Stimulated activated CD4-positive, alpha-beta T cell treated with anti-CD3 and anti-CD28 coated beads, TNF-alpha, amount 100 ng/mL, for 1 hour (primary cell): Measurements from ENCODE around the gene PERM1.

Experiments
- DNase-seq, 3 donors: peaks; one replicate each; pipeline ENCODE4 v3.0.0-alpha.2; 2020; ENCODE audit warnings: low read depth in 3 of 3, low spot score in 1 of 3

The PERM1 gene

DNA sequence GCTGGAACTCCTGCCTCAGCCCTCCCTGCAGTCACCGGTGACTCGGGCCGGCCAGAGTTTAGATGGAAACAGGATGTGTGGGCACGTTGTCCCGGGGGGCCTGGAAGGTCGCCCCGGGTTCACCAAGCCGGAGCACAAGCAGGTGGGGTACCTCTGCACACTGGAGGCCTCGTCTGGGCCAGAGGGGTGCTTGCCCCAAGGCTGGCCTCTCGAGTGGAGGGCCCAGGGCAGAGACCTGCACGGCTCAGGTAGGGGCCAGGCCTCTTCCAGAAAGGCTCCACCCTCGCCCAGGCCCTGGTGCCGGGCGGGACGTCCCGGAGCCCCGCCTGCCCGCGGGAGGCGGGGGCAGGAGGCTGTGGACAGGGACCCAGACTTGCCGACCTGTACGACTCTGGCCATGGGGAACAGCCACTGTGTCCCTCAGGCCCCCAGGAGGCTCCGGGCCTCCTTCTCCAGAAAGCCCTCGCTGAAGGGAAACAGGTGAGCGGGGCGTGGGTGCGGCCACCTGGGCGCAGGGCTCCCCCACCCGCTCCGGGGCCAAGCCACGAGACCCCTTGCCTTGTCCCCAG lies 15.7 kb downstream of the PERM1 start, which contains the start of gene PLEKHN1:
PLEKHN1 (plus strand) TSS at position 348 of the 569 bp plus-strand sequence; CDS start at position 398, 50 bp downstream.
- no peak for DNase-seq

DNA sequence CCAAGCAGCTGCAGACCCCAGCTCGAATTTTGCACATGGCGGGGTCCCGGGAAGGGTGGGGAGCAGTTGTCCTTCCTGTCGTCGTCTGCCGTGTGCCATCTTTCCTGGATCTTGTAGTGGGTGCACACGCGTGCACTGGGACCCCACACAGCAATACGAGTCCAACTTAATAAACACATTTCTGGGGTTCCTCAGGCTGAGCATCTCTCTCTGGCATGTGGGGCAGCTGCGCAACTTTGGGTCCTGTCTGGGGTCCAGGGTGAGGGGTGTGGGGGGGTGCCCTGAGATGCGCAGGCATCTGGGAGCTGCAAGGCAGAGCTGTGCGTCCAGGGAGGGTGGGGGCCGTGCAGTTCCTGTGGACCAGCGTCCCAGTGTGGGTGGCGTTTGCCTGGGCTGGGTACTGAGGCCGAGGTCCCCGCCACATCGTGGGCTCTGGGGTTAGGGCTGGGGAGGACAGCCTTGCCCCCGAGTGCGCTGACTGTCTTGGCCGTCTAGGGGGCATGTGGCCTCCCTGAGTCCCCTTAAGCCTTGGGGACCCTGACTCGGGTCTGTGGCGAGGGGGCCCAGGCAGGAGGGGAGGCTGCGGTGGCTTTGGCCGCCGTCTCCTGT lies 16.3 kb downstream of the PERM1 start:
- no peak for DNase-seq

GRCh38 chr1:964691-965525 lies 17.0 kb downstream of the PERM1 start:
- no peak for DNase-seq

DNA sequence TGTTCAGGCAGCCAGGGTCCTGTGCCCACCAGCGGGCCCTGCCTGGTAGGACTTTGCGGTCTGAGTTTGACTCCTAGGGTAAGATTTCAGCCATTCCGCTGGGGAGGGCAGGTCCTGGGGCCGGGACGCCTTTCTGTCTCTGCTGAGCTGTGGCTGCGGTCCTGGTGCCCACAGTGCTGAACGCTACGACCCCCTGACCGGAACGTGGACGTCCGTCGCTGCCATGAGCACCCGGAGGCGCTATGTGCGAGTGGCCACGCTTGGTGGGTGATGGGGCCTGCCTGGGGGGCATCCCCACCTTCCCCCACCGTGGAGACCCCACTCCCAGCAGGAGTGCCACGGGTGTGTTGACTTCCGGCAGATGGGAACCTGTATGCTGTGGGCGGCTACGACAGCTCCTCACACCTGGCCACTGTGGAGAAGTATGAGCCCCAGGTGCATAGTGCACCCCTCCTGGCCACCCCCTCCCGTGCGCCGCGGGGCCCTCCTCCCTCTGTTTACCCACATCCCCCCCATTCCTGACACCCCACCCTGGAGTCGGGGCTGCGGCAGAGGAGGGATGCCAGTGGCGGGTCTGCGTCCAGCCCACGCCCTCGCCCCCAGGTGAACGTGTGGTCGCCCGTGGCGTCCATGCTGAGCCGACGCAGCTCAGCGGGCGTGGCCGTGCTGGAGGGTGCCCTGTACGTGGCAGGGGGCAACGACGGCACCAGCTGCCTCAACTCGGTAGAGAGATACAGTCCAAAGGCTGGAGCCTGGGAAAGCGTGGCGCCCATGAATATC lies 18.0 kb downstream of the PERM1 start:
- DNase-seq = no peak

DNA sequence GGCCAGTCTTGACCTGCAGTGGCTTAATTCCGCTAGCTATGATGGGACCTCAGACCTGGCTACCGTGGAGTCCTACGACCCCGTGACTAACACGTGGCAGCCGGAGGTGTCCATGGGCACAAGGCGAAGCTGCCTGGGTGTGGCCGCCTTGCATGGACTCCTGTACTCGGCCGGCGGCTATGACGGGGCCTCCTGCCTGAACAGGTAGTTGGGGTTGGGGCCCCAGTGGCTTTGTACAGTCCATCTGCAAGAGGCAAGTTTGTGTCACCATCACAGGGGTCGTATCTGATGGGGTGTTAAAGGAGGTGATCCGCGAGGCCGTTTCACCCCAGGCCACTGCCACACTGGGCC lies 18.6 kb downstream of the PERM1 start:
- DNase-seq = no peak

GRCh38 chr1:962381-963300 lies 19.3 kb downstream of the PERM1 start:
- DNase-seq = no peak

DNA sequence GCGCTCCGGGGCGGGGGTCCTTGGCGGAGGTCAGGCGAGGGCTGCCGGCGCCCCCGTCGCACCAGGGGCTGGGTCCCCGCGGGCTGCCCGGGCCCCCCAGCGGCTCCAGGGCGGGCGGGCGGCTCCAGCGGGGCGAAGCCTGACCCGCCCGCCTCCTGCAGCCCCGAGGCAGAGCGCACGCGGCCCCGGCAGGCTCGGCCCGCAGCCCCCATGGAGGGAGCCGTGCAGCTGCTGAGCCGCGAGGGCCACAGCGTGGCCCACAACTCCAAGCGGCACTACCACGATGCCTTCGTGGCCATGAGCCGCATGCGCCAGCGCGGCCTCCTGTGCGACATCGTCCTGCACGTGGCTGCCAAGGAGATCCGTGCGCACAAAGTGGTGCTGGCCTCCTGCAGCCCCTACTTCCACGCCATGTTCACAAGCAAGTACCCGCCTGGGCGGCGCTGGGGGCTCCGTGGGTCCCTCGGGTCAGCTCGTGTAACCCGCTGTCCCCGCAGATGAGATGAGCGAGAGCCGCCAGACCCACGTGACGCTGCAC lies 20.7 kb downstream of the PERM1 start:
- DNase-seq = no peak

GRCh38 chr1:960363-961131 lies 21.3 kb downstream of the PERM1 start, which contains the start of gene KLHL17:
Gene KLHL17, plus strand, starts transcription at chr1:960584. Its CDS starts 110 bp downstream, at chr1:960694.
- peak; percentile 30 to 76 (median 49) for DNase-seq

DNA sequence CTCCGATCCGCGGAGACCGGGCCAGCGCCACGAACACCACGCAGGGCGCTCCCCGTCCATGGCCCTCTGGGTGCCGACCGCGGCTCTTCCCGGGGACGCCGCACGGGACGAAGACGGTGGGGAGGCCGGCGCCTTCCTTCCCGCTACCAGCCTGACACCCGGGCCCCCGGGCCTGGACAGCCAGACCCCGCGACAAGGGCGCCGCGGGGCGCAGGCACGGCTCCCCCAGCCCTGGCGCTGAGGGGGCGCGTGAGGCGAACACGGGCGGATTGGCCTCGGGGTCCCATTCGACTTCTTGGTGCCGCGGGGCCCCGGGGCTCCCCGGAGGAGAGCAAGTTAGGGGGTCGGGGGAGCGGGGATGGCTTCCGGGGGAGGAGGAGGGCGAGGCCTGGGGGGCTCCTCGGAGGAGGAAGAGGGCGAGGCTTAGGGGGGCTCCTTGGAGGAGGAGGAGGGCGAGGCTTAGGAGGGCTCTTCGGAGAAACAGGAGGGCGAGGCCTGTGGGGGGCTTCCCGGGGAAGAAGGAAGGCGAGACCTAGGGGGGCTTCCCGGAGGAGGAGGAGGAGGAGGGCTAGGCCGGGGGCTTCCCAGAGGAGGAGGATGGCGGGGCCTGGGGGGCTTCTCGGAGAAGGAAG lies 22.0 kb downstream of the PERM1 start:
- no peak for DNase-seq

DNA sequence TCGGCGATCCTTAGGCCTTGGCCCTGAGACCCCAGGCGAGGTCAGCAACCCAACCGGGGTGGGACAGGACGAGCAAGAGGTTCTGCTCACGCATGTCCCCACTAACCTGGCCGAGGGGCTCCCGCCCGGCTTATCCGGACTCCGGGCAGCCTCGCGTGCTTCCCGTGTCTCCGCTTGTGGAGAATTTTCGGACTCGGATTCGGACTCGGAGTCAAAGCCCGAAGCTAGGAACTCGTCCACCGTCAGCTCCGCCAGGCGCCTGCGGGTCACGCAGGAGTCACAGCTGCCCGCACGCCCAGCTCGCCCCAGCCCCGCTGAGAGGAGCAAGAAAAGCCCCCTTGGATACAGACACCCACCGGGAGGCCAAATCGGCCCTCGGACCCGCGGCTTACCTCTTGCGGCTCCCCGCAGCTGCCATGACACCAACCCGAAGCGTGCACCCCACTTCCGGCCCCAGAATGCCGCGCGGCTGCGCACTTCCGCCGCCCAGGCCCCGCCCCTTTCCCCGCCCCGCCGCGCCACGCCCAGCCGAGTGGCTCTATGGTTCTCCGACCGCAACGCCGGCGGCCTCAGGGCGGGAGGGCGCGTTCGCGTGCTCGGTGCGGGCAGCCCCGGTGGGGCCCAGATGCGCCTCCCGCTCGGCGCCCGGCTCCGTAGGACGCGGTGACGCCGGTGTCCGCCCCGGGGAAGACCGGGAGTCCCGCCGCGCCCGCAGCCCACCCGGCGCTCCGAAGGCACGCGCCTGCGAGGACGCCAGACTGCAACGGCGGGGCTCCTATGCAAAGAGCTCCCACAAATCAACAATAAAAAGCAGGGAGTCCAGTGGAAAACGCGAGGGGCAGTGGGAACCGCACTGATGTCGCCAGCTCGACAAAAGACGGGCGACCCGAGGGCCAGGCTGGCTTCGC lies 22.8 kb downstream of the PERM1 start, which contains the start of gene NOC2L:
NOC2L (minus strand) TSS at position 434 of the 908 bp plus-strand sequence; CDS start at position 418, 16 bp downstream.
- peak; percentile 86 to 99 (median 97) for DNase-seq

DNA sequence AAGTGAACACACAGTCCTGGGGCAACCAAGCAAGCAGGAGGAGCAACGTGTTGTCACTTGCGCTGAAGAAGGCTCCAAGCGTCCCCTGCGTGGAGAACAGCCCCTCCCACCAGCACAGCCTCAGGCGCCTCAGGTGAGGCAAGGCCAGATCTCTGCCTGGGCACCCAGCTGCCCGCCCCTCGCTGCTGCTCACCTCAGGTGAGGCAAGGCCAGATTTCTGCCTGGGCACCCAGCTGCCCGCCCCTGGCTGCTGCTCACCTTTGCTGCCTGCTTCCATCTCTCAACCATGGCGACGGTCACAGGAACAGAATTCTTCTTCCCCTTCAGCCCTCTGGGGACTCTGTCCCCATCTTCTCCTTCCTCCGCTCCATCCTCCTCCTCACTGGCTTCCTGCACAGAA lies 25.3 kb downstream of the PERM1 start:
- DNase-seq = no peak

GRCh38 chr1:955474-955873 lies 26.4 kb downstream of the PERM1 start:
- no peak for DNase-seq

DNA sequence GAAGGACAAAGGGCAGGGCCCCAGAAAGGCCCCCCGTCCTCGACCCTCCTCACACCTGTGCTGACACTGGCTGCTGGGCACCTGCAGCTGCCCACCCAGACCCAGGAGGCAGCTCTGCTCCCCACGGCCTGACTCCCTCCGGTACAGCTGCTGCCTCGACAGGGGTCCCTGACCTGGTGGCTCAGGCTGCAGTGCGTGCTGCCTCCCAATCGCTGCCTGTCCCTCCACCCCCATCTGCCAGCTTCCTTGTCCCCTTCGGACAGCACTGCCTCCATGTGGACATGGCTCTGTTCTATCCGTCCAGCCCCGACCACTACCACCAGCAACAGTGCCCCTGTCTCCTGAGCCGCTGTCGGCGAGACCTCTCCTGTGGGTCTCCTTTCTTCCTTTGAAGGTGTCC lies 27.0 kb downstream of the PERM1 start:
- DNase-seq = no peak

- DNase-seq = no peak
These were observed 28.2 kb downstream of the PERM1 start for GRCh38 chr1:953524-954320.

- no peak for DNase-seq
These were observed 29.3 kb downstream of the PERM1 start for GRCh38 chr1:952603-953002.

DNA sequence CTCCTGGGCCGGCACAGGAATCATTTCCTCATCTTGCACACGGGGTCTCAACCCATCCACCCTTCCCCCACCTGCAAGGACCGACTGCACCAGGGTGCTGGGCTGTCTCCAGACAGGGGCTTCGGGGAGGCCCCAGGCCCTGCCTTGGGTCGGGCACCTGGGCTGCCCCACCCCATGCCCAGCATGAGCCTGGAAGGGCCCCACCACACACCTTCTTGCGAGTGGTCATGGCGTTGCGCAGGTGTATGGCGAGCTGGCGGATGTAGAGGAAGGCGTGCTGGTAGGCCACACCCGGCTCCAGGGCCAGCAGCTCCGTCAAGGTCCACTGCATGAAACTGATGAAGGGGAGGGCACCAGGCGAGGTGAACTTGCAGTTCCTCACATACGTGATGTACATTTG lies 29.7 kb downstream of the PERM1 start:
- DNase-seq = no peak

DNA sequence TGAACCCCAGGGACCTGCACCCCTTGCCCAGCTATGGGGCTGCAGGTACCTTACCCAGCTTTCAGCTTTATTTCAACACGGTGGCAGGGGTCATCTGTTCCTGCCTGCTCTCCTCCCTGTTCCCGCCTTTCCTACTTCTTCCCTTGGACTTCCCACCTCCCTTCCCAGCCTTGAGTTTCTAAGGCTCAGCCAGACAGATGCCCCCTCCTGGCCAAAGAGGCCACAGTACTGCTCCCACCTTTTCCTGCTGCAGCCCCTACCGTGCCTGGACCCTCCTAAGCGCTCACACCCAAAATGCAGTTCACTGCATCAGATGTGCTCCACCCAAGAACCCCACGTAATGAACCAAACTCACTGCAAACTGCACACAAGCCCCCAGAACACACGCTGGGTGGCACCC lies 30.5 kb downstream of the PERM1 start:
- no peak for DNase-seq
